Eye (tissue), 1 donor: ENCODE results near the gene VEPH1.

Source experiments
- DNase-seq: peaks from one replicate; pipeline ENCODE4 v3.0.0-alpha.2; 2015

The VEPH1 gene

GRCh38 chr3:157294491-157294890 is 208.7 kb downstream of the VEPH1 start:
- no peak for DNase-seq

- DNase-seq, result peak; percentile 52
Observed at GRCh38 chr3:157290766-157291165, 212.4 kb downstream of the VEPH1 start.

GRCh38 chr3:157285966-157286365 is 217.2 kb downstream of the VEPH1 start:
- no peak for DNase-seq

- no peak for DNase-seq
Observed at GRCh38 chr3:157285141-157285540, 218.1 kb downstream of the VEPH1 start.

- DNase-seq, result no peak
Observed at GRCh38 chr3:157284688-157285087, 218.5 kb downstream of the VEPH1 start.

- DNase-seq, result peak; percentile 36
Observed at GRCh38 chr3:157282261-157283191, 220.7 kb downstream of the VEPH1 start.

GRCh38 chr3:157280786-157281185 is 222.4 kb downstream of the VEPH1 start:
- DNase-seq, result no peak

GRCh38 chr3:157280354-157280753 is 222.9 kb downstream of the VEPH1 start:
- DNase-seq, result no peak

GRCh38 chr3:157279237-157279636 is 224.0 kb downstream of the VEPH1 start:
- DNase-seq, result no peak

GRCh38 chr3:157276801-157277200 is 226.4 kb downstream of the VEPH1 start:
- DNase-seq, result no peak

- no peak for DNase-seq
Observed at GRCh38 chr3:157275832-157276231, 227.4 kb downstream of the VEPH1 start.

GRCh38 chr3:157274644-157275137 is 228.5 kb downstream of the VEPH1 start:
- no peak for DNase-seq

GRCh38 chr3:157271283-157271882 is 231.8 kb downstream of the VEPH1 start:
- DNase-seq, result no peak

GRCh38 chr3:157268026-157268425 is 235.2 kb downstream of the VEPH1 start:
- DNase-seq, result no peak

GRCh38 chr3:157265931-157266330 is 237.3 kb downstream of the VEPH1 start:
- DNase-seq, result no peak

GRCh38 chr3:157263027-157263426 is 240.2 kb downstream of the VEPH1 start:
- no peak for DNase-seq

- no peak for DNase-seq
Observed at GRCh38 chr3:157261000-157261399, 242.2 kb downstream of the VEPH1 start.

- no peak for DNase-seq
Observed at GRCh38 chr3:157259825-157260224, 243.4 kb downstream of the VEPH1 start.

GRCh38 chr3:157257101-157257500 is 246.1 kb downstream of the VEPH1 start:
- DNase-seq, result no peak

GRCh38 chr3:157255797-157256196 is 247.4 kb downstream of the VEPH1 start:
- DNase-seq, result no peak

GRCh38 chr3:157251685-157252084 is 251.5 kb downstream of the VEPH1 start:
- no peak for DNase-seq

GRCh38 chr3:157249606-157250005 is 253.6 kb downstream of the VEPH1 start:
- no peak for DNase-seq

- peak; percentile 26 for DNase-seq
Observed at GRCh38 chr3:157248590-157249422, 254.4 kb downstream of the VEPH1 start.
